Activated naive CD8-positive, alpha-beta T cell treated with anti-CD3 and anti-CD28 coated beads, Interleukin-2, amount 10 ng/mL, durations not matched to agents 7 days and 5 days (primary cell): ENCODE data around the gene EHBP1. TPM values are rescaled to one million over a fixed set of nuclear protein-coding genes. Genes with fewer than 3 reads are reported as not detected.

Experiments
- ATAC-seq: fragments of 150-1000 bp; cut with Tn5 transposase; one replicate; pipeline ENCODE4 v1.10.0; 2021; ENCODE audit warnings: low read depth, moderate library complexity
- POLR2A ChIA-PET: fragments of 350-600 bp; sonication (Branson Sonifier 250); formaldehyde crosslinking; loops from one replicate; lab custom pipeline; 2021; ENCODE audit warnings: antibody characterized with exemption; lab: Charles Lee
- DNase-seq: peaks from one replicate; pipeline ENCODE4 v3.0.0; 2021
- H3K27ac Mint-ChIP-seq: one replicate; pipeline ENCODE4 v1.8.0; 2022; ENCODE audit warnings: mild to moderate bottlenecking, mixed read lengths
- H3K27me3 Mint-ChIP-seq: one replicate; pipeline ENCODE4 v1.8.0; 2022; ENCODE audit warnings: mild to moderate bottlenecking, moderate library complexity, mixed read lengths
- H3K36me3 Mint-ChIP-seq: one replicate; pipeline ENCODE4 v1.8.0; 2021; ENCODE audit warnings: mild to moderate bottlenecking, mixed read lengths
- H3K4me1 Mint-ChIP-seq: one replicate; pipeline ENCODE4 v1.8.0; 2021; ENCODE audit warnings: mixed read lengths
- H3K4me3 Mint-ChIP-seq: one replicate; pipeline ENCODE4 v1.8.0; 2022; ENCODE audit warnings: mild to moderate bottlenecking, moderate library complexity, mixed read lengths
- H3K9me3 Mint-ChIP-seq: one replicate; pipeline ENCODE4 v1.8.0; 2021; ENCODE audit warnings: mixed read lengths
- total RNA-seq, 2 experiments: library from RNA; stranded (reverse); gene quantifications; one replicate each; pipeline ENCODE4 v1.2.3, GENCODE V29; 2021

EHBP1 gene
- total RNA-seq, 2 experiments from 2014 or later, result 25.2 to 27.2 TPM

DNA sequence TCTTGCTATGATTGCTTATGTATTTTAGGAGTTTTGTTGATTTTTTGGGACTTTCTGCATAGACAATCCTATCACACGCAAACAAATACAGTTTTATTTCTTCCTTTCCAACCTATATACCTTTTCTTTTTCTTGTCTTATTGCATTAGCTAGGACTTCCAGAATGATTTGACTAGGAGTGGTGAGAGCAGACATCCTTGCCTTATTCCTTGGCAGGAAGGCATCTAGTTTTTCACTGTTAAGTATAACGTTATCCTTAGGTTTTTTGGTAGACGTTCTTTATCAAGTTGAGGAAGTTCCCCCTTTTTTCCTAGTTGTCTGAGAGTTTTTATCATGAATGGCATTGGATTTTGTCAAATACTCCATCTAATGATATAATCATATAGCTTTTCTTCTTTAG, 25.8 kb downstream of the EHBP1 start:
- ATAC-seq, result no peak
- Mint-ChIP-seq H3K27me3 (no peaks in the 10 kb centered on the region), H3K4me1 (peaks cover 2% of the 10 kb centered on the region), H3K4me3 (no peak overlapping the region), H3K27ac (no peak overlapping the region), H3K36me3 (peaks cover 11% of the 10 kb centered on the region), H3K9me3 (peaks cover 8% of the 10 kb centered on the region)
- DNase-seq, result no peak
- POLR2A ChIA-PET, result no interaction called here

DNA sequence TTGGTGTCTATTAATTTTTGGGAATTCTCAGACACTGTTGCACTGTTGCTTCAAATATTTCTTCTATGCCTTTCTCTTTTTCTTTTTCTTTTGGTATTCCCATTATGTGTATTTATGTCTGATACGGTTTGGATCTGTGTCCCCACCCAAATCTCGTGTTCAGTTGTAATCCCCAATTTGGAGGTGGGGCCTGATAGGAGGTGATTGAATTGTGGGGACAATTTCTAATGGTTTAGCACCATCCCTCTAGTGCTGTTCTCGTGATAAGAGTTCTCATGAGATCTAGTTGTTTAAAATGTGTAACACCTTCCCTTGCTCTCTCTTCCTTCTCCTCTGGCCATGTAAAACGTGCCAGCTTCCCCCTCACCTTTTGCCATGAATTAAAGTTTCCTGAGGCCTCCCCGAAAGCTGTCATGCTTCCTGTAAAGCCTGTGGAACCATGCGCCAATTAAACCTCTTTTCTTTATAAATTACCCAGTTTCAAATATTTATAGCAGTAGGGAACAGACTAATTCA, 26.8 kb downstream of the EHBP1 start:
- no peaks in the 10 kb centered on the region for H3K27me3 Mint-ChIP-seq

DNA sequence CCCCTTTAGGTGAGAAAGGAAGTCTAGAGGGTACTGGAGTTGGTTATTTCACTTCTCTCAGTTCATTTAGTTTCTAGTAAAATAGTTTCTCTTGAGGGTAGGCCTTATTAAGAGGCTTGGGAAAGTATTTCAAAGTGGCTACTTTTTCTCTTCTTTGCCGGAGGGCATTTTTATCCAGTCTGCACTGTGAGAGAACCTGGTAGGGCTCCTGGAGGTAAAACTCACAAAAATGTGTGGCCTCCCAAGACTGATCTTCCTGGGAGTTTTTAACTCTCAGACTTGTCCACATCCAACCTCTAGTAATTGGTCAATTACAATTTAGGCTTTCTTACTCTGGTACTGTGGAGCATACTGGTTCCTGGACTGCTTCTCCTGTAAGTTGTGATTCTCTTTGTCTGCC, 28.0 kb downstream of the EHBP1 start:
- no peak overlapping the region for H3K4me3 Mint-ChIP-seq
- no peaks in the 10 kb centered on the region for H3K27me3 Mint-ChIP-seq
- peaks cover 8% of the 10 kb centered on the region for H3K9me3 Mint-ChIP-seq
- ATAC-seq, result no peak
- POLR2A ChIA-PET, result no interaction called here
- no peak overlapping the region for H3K27ac Mint-ChIP-seq
- H3K36me3 Mint-ChIP-seq, result peaks cover 11% of the 10 kb centered on the region
- H3K4me1 Mint-ChIP-seq, result peaks cover 2% of the 10 kb centered on the region
- no peak for DNase-seq

More for the DNA sequence above, 26.8 kb downstream of the EHBP1 start:
- H3K27ac Mint-ChIP-seq, result no peak overlapping the region
- no peak for ATAC-seq
- POLR2A ChIA-PET, result no interaction called here
- no peak overlapping the region for H3K4me3 Mint-ChIP-seq
- H3K4me1 Mint-ChIP-seq, result peaks cover 2% of the 10 kb centered on the region
- peaks cover 8% of the 10 kb centered on the region for H3K9me3 Mint-ChIP-seq
- H3K36me3 Mint-ChIP-seq, result peaks cover 11% of the 10 kb centered on the region
- no peak for DNase-seq

DNA sequence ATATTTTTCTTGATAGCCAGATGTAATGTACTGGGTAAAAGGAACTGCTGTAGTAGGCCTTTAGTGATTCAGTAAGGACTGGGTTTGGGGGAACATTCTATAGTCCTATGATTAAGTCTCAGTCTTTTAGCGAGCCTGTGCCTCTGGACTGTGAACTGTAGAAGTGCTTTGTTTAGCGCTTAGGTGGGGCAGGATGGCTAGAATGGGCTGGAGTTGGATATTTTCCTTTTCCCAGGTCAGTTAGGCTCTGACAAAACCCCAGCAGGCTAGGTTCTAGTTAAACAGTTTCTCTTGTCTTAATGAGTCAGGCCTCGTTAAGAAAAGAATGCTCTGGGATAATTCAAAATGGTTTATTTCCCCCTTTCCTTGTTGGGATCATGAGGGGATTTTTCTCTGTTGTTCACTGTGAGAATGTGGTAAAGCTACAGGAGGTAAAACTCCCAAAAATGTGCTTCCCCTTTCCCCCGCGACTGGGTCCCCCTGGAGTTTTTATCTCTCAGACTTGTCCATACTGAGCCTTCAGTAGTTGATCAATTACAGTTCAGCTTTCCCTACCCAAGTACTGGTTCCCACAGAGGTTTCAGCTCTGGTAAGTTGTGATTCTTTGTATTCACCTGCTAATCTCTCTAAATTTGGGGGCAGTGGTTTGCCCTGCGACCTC, 31.5 kb downstream of the EHBP1 start:
- Mint-ChIP-seq H3K36me3 (peaks cover 2% of the 10 kb centered on the region), H3K4me3 (no peak overlapping the region), H3K9me3 (peaks cover under 1% of the 10 kb centered on the region), H3K27ac (no peak overlapping the region), H3K27me3 (no peaks in the 10 kb centered on the region), H3K4me1 (peaks cover 2% of the 10 kb centered on the region)
- DNase-seq, result no peak
- ATAC-seq, result no peak
- POLR2A ChIA-PET, result no interaction called here

DNA sequence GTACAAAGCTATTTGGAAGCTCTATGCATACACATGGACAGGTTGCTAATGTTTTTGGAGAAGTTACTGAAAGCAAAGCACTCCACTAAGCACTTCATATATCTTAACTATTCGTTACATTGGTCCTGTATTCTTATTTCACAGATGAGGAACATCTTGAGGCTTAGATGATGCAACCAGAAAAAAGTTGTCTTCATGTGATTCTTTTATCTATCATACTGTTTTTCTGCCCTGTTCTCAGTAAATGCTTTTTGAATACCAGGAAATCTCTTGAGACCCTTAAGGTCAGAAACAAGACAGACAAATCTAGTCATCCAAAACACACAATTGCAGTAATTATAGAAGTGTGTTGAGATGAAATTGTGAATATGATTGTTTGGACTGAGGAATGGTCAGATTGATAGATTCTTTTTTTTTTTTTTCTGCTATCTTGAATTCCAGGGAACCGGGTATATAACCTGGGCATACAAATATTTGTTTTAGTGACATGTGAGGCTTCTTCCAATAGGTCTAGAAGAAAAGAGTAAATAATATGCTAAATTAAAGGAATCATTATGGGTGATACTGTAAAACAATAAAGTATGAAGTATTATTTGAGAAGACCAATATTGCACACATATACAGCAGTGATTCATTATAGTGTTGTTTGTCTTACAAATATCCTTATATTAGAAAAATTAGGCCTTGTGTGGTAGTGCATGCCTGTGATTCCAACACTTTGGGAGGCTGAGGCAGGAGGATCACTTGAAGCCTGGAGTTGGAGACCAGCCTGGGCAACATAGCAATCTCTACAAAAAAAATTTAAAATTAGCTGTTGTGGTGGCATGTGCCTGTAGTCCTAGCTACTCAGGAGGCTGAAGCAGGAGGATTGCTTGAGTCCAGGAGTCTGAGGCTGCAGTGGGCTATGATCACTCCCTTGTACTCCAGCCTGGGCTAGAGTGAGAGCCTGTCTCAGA, 33.7 kb downstream of the EHBP1 start:
- no peaks in the 10 kb centered on the region for H3K4me1 Mint-ChIP-seq

DNA sequence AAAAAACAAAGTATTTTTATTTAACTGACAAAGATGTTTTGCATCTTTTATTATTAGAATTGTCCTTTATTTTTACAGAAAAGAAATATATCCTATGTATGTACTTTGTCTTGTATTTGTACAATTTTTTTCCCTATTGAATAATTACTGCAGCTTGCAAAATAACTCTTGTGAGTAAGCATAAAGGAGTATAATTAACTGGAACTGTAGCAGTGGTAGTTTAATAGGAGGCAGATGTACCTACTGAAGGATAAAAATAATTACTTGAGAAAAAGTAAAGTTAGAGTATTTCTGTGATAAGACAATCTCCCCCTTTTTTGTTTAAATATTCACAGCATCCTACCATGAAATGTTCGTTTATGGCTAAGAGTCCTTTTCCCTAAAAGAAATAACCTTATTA, 34.7 kb downstream of the EHBP1 start:
- Mint-ChIP-seq H3K27me3 (no peaks in the 10 kb centered on the region), H3K36me3 (no peaks in the 10 kb centered on the region), H3K9me3 (no peaks in the 10 kb centered on the region), H3K4me3 (no peak overlapping the region), H3K4me1 (no peaks in the 10 kb centered on the region), H3K27ac (no peak overlapping the region)
- no peak for ATAC-seq
- POLR2A ChIA-PET, result no interaction called here
- no peak for DNase-seq

More for the DNA sequence above, 33.7 kb downstream of the EHBP1 start:
- DNase-seq (no peak), ATAC-seq (no peak)
- Mint-ChIP-seq H3K9me3 (no peaks in the 10 kb centered on the region), H3K27me3 (no peaks in the 10 kb centered on the region), H3K27ac (no peak overlapping the region), H3K4me3 (no peak overlapping the region), H3K36me3 (no peaks in the 10 kb centered on the region)
- POLR2A ChIA-PET, result no interaction called here

DNA sequence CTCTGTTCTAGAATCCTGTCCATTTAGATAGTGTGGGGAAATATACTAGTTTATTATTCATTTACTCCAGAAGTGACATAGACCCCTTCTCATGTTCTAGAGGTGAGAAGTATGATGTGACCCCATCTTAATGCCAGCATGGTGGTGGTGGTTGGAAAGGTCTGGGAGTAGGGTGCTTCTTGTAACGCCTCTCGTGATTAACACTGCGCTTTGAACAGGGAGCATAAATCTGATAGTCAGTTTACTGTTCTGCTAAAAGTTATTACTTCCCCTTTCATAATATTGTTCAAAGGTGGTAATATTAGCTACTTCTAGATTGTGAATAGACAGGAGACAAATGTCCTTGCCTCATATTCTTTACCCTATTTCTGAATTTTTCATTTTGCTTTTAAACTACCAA, 35.6 kb downstream of the EHBP1 start:
- Mint-ChIP-seq H3K4me3 (no peak overlapping the region), H3K27ac (no peak overlapping the region), H3K9me3 (no peaks in the 10 kb centered on the region), H3K36me3 (no peaks in the 10 kb centered on the region), H3K4me1 (no peaks in the 10 kb centered on the region), H3K27me3 (no peaks in the 10 kb centered on the region)
- POLR2A ChIA-PET, result no interaction called here
- DNase-seq, result no peak
- no peak for ATAC-seq

DNA sequence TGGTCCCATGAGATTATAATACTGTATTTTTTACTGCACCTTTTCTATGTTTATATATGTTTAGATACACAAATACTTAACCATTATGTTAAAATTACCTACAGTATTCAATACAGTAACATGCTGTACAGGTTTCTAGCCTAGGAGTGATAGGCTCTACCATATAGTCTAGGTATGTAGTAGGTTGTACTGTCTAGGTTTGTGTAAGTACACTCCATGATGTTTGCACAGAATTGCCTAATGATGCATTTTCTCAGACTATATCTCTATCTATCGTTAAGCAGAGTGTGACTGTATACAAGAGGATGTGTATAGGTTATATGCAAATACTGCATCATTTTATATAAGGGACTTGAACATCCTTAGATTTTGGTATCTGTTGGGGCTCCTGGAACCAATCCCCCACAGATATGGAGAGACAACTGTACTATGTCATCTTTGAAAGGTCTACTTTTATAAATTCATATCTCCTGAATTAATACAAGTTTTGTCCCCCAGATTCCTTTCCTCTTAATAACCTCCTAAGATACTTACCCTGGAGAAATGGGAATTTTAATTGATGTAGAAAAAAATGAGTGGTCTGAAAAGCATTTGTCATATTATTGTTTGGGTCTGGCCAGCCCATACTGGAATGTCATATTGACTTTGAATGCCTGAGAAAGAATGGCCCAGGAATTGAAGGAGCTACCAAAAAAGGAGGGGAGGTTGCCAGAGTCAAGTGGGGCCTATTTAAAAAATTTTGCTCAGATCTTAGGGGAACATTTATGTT, 36.6 kb downstream of the EHBP1 start:
- Mint-ChIP-seq H3K4me3 (no peak overlapping the region), H3K36me3 (no peaks in the 10 kb centered on the region), H3K9me3 (no peaks in the 10 kb centered on the region), H3K27me3 (no peaks in the 10 kb centered on the region), H3K27ac (no peak overlapping the region), H3K4me1 (no peaks in the 10 kb centered on the region)
- no peak for ATAC-seq
- POLR2A ChIA-PET, result no interaction called here
- DNase-seq, result no peak

DNA sequence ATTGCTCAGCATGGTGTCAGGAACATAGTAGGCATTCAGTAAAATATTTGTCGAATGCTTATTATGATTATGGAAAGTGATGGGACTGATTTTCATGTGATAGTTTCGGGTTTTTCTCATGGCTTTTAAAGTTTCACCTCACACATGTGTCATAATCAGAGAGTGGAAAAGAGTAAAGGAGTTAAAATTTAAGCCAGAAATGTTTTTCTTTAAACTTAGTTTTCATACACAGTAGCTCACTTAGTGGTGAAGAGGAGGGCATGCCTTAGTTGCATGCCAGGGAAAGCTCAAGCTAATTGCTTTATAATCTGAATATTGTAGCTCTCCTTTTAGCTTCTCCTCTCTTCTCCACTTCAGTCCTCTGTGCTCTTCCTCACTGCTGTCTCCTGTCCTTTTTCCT, 38.0 kb downstream of the EHBP1 start:
- Mint-ChIP-seq H3K4me3 (no peak overlapping the region), H3K27ac (no peak overlapping the region), H3K27me3 (no peaks in the 10 kb centered on the region)

DNA sequence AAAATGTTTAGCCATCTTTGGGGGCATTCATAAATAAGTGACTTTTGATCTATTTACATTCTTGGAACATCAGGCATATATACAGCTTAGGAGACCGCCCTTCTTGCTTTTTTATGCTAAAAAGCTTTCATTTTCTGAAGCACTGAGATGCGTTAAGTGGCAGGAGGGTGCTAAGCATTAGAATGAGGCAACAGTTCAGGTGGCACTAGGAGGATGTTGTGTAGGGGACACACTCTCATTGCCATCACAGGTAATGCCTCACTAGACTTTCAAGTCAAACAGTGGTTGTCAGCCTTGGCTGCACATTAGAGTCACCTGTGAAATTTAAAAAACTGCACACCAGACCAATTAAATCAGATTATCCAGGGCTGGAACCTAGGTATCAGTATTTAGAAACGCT, 39.1 kb downstream of the EHBP1 start:
- Mint-ChIP-seq H3K27me3 (no peaks in the 10 kb centered on the region), H3K4me1 (no peaks in the 10 kb centered on the region), H3K27ac (no peak overlapping the region), H3K36me3 (peaks cover 5% of the 10 kb centered on the region), H3K9me3 (peaks cover 1% of the 10 kb centered on the region), H3K4me3 (no peak overlapping the region)
- no peak for DNase-seq
- ATAC-seq, result no peak
- POLR2A ChIA-PET, result no interaction called here

More for the DNA sequence above, 38.0 kb downstream of the EHBP1 start:
- Mint-ChIP-seq H3K4me1 (no peaks in the 10 kb centered on the region), H3K36me3 (peaks cover 3% of the 10 kb centered on the region), H3K9me3 (no peaks in the 10 kb centered on the region)
- DNase-seq, result no peak
- POLR2A ChIA-PET, result no interaction called here
- ATAC-seq, result no peak

DNA sequence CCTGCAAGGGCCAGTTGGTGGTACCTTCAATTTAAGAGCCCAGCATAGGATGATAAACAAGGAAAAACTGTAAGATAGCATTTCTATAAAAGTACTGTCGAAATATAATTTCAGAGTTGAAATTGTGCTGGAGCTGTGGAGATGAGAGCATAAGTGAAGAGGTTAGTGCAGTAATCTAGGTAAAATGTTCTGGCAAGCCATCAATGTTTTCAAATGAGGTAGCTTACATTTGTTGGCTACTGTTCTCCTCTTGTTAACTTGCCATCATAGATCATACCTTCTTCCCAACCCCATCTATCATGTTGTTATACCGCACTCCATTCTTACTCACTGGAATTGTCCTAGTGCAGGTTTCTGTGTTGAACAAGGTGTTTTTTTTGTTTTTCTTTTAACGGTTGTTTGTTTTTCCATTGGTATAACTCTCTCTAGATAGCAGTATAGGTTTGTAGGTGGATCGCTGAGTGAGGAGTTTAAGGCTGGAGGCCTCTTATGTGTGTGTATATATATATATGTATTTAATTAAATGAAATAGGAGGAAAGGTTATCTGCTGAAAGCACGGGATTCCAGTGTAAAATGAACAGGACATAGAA, 40.5 kb downstream of the EHBP1 start:
- no peak for DNase-seq
- H3K4me1 Mint-ChIP-seq, result no peaks in the 10 kb centered on the region
- peaks cover 13% of the 10 kb centered on the region for H3K36me3 Mint-ChIP-seq
- POLR2A ChIA-PET, result no interaction called here
- H3K27me3 Mint-ChIP-seq, result no peaks in the 10 kb centered on the region
- H3K27ac Mint-ChIP-seq, result no peak overlapping the region
- no peak overlapping the region for H3K4me3 Mint-ChIP-seq
- peaks cover 4% of the 10 kb centered on the region for H3K9me3 Mint-ChIP-seq
- ATAC-seq, result no peak

DNA sequence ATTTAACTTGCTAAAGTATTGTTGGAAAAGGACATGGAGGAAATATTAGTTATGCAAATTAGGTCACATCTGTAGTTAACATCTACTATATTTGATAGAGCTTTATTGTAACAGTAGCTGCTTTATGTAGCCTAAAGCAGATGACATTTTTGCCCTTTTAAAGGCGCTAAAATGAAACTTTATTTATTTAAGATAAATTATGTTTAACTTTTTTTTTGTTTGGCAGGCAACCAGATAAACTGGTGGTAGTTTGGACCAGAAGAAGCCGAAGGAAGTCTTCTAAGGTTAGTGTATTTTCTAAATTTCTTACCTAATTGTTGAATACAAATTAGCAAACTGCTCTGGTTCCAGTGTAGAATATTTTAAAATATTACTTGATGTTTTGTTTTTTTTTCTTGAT, 41.7 kb downstream of the EHBP1 start:
- Mint-ChIP-seq H3K9me3 (peaks cover 6% of the 10 kb centered on the region), H3K27ac (no peak overlapping the region), H3K4me3 (no peak overlapping the region), H3K36me3 (peaks cover 14% of the 10 kb centered on the region), H3K4me1 (no peaks in the 10 kb centered on the region), H3K27me3 (no peaks in the 10 kb centered on the region)
- no peak for ATAC-seq
- POLR2A ChIA-PET, result no interaction called here
- no peak for DNase-seq

DNA sequence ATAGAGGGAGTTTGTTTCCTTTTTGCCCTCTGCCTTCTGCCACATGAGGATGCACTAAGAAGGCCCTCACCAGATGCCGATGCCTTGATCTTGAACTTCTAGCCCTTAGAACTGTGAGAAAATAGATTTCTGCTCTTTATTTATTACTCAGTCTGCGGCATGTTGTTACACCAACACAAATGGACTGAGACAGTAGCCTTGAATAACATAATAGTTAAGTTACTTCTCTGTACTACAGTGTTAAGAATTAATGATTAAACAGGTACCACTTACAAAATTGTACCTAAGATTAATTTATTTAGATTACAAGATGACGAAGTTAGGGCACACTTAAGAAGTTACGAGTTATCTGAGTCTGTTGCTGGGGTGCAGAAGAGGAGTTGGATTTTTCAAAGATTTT, 42.4 kb downstream of the EHBP1 start:
- no peak for DNase-seq
- Mint-ChIP-seq H3K36me3 (peaks cover 16% of the 10 kb centered on the region), H3K9me3 (peaks cover 7% of the 10 kb centered on the region), H3K4me3 (no peak overlapping the region), H3K4me1 (no peaks in the 10 kb centered on the region), H3K27ac (no peak overlapping the region), H3K27me3 (no peaks in the 10 kb centered on the region)
- no peak for ATAC-seq
- POLR2A ChIA-PET, result no interaction called here
